OCI-LY7 (cell line): ENCODE results near the gene AP1B1. TPM values are rescaled to one million over a fixed set of nuclear protein-coding genes. Genes with fewer than 3 reads are reported as not detected.

ENCODE experiments used
- BruUV-seq: library from RNA; stranded (reverse); fragments of 400-500 nt; replicated peaks from 2 replicates; lab custom pipeline; 2021; lab: Mats Ljungman, UMichigan
- CTCF ChIA-PET: fragments of 300-600 bp; sonication (Branson Sonifier 250); formaldehyde crosslinking; loops from one replicate; lab custom pipeline; 2022; ENCODE audit warnings: antibody characterized with exemption; ENCODE audit not compliant: unreplicated experiment; lab: Charles Lee
- POLR2A ChIA-PET: fragments of 300-600 bp; sonication (Branson Sonifier 250); formaldehyde crosslinking; loops from one replicate; lab custom pipeline; 2022; ENCODE audit warnings: antibody characterized with exemption; lab: Charles Lee
- DNase-seq: peaks from one replicate; pipeline ENCODE4 v3.0.0-alpha.2; 2015; ENCODE audit warnings: low spot score
- H2AFZ ChIP-seq: fragments of 200-600 bp; sonication (generic), shearing (Covaris generic); 2 replicates; pipeline ENCODE4 v1.6.1; 2014; ENCODE audit warnings: mild to moderate bottlenecking, antibody characterized with exemption, low read length, moderate library complexity
- H3K27ac ChIP-seq: fragments of 200-600 bp; sonication (generic); 2 replicates; pipeline ENCODE4 v1.5.1; 2014; ENCODE audit warnings: mixed run types, low read depth, mild to moderate bottlenecking, moderate library complexity, low read length, inconsistent platforms; ENCODE audit not compliant: poor library complexity, severe bottlenecking
- H3K36me3 ChIP-seq: fragments of 200-600 bp; sonication (generic); 2 replicates; pipeline ENCODE4 v1.6.1; 2014; ENCODE audit warnings: mild to moderate bottlenecking, antibody characterized with exemption, low read length, moderate library complexity, mixed read lengths; ENCODE audit not compliant: insufficient read depth
- H3K4me1 ChIP-seq: fragments of 200-600 bp; sonication (generic); 2 replicates; pipeline ENCODE4 v1.5.1; 2014; ENCODE audit warnings: mild to moderate bottlenecking, low read length; ENCODE audit not compliant: insufficient read depth, poor library complexity, severe bottlenecking
- H3K4me2 ChIP-seq: fragments of 200-600 bp; sonication (generic); 2 replicates; pipeline ENCODE4 v1.6.1; 2014; ENCODE audit warnings: mild to moderate bottlenecking, low read length
- H3K4me3 ChIP-seq: fragments of 200-600 bp; sonication (generic); 2 replicates; pipeline ENCODE4 v1.5.1; 2014; ENCODE audit warnings: mild to moderate bottlenecking, low read depth, low read length; ENCODE audit not compliant: poor library complexity, severe bottlenecking
- H3K79me2 ChIP-seq: fragments of 200-600 bp; sonication (generic); 2 replicates; pipeline ENCODE4 v1.6.1; 2016; ENCODE audit warnings: low read depth, mild to moderate bottlenecking, low read length, moderate library complexity, mixed read lengths; ENCODE audit not compliant: insufficient read depth
- H3K9me2 ChIP-seq: fragments of 200-600 bp; sonication (generic); 2 replicates; pipeline ENCODE4 v1.6.1; 2016; ENCODE audit warnings: mild to moderate bottlenecking, low read length, mixed read lengths; ENCODE audit not compliant: insufficient read depth
- H3K9me3 ChIP-seq: fragments of 200-600 bp; sonication (generic); 2 replicates; pipeline ENCODE4 v1.6.1; 2014; ENCODE audit warnings: mild to moderate bottlenecking, mixed run types, low read length, mixed read lengths
- H4K20me1 ChIP-seq: fragments of 200-600 bp; sonication (generic); 2 replicates; pipeline ENCODE4 v1.6.1; 2014; ENCODE audit warnings: mild to moderate bottlenecking, antibody characterized with exemption, low read length, moderate library complexity, mixed read lengths; ENCODE audit not compliant: insufficient read depth
- CTCF ChIP-seq: fragments of 200-600 bp; sonication (generic); conservative IDR thresholded peaks from 2 replicates; pipeline ENCODE4 v1.5.1; 2014; ENCODE audit warnings: mild to moderate bottlenecking, antibody characterized with exemption, low read length, moderate library complexity, mixed read lengths
- EZH2phosphoT487 ChIP-seq: fragments of 200-600 bp; sonication (generic); IDR thresholded peaks from 2 replicates; pipeline ENCODE4 v1.6.1; 2018; ENCODE audit warnings: low read depth, borderline replicate concordance, mild to moderate bottlenecking, mixed run types, antibody characterized with exemption, low read length, moderate library complexity, mixed read lengths
- intact Hi-C: fragments of 100-400 bp; cut with micrococcal nuclease; formaldehyde crosslinking; loops from one replicate; pipeline ENCODE4 v1.10.0; 2022; ENCODE audit not compliant: unreplicated experiment
- total RNA-seq, 2 experiments: library from RNA; depleted of rRNA in 1 of 2; stranded (reverse); fragments of >200 nt in 1 of 2; shearing (Covaris generic) in 1 of 2; gene quantifications; 2 replicates each; pipeline ENCODE4 v1.2.3, GENCODE V29; 2014 to 2022

Gene AP1B1
- total RNA-seq, 2 experiments from 2014 or later, result 111 to 156 TPM

DNA sequence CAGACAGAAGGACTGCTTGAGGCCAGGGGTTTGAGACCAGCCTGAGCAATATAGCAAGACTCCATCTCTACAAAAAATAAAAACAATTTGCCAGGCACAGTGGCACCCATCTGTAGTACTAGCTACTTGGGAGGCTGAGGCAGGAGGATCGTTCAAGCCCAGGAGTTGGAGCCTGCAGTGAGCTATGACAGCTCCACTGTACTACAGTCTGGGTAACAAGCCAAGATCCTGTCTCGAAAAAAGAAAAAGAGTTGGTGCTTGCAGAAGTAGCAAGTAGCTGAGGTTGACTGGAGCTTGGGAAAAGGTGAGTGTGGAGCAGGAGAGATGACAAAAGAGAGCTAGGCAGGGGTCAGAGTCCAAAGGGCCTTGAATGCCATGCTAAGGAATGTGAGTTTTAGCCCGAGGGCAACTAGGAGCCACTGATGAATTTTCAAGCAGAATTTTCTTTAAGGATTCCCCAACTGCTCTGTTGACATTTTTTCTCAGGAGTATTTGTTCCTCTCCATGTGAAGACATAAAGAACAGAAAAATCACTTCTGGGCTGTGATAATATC, 3.1 kb downstream of the AP1B1 start:
- H3K36me3 ChIP-seq, result peaks cover 55% of the 10 kb centered on the region
- ChIA-PET CTCF (interaction anchor here (0.9 kb wide), 1 partner anchor 10 kb away, joined by 3 read pairs; no protein-coding TSS in a partner anchor), POLR2A (interaction anchor here (0.6 to 2.7 kb wide), 7 partner anchors 9 to 1162 kb away, joined by 3 to 19 read pairs (median 10); no protein-coding TSS in a partner anchor)
- intact Hi-C loops, result loop anchor here (1.0 to 10.0 kb wide), 2 partner anchors 15 to 1040 kb away; partner anchors contain the start of gene MTFP1
- H3K4me2 ChIP-seq, result peak overlapping the region; percentile 90
- no TSS peak for BruUV-seq
- H3K4me1 ChIP-seq, result peaks cover 73% of the 10 kb centered on the region
- peak overlapping the region; percentile 88 for H3K4me3 ChIP-seq
- TF ChIP-seq CTCF, result no peak
- no peak for TF ChIP-seq EZH2phosphoT487
- H3K27ac ChIP-seq, result peak overlapping the region; percentile 97
- H3K79me2 ChIP-seq, result peaks cover 76% of the 10 kb centered on the region
- H3K9me3 ChIP-seq, result no peaks in the 10 kb centered on the region
- H2AFZ ChIP-seq, result no peak overlapping the region
- peaks cover 43% of the 10 kb centered on the region for H4K20me1 ChIP-seq
- H3K9me2 ChIP-seq, result no peaks in the 10 kb centered on the region
- no peak for DNase-seq

DNA sequence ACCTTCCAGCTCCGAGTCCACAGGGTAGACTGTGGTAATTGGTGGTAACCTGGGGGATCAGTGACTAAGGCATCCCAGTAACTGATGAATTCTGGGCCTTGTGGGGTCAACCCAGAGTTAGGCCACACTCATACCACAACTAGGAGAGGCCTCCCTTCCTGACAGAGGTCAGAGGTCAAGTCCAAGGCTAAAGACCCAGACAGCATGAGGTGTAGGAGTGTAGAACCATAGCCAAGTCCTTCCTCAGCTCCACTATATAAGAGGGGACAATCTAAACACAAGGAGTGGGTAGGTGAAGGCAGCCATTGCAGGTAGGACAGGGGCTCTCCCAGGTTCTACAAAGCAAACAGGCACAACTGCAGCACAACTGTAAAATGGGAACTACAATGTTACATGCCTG, 4.6 kb downstream of the AP1B1 start:
- Histone ChIP-seq H3K27ac (no peak overlapping the region), H2AFZ (no peak overlapping the region), H3K9me2 (no peaks in the 10 kb centered on the region), H3K4me1 (peaks cover 67% of the 10 kb centered on the region), H3K4me3 (no peak overlapping the region), H3K4me2 (0 out of 2 replicates have a peak overlapping the region, but pooled peaks have one; percentile 0), H3K36me3 (peaks cover 70% of the 10 kb centered on the region), H3K79me2 (peaks cover 91% of the 10 kb centered on the region), H3K9me3 (no peaks in the 10 kb centered on the region), H4K20me1 (peaks cover 49% of the 10 kb centered on the region)
- ChIA-PET POLR2A (interaction anchor here (0.8 kb wide), 1 partner anchor 20 kb away, joined by 4 read pairs; no protein-coding TSS in a partner anchor), CTCF (no interaction called here)
- DNase-seq, result no peak
- intact Hi-C loops, result loop anchor here (10.0 kb wide), 1 partner anchor 1041 kb away; the partner anchor contains the start of gene MTFP1
- no peak for TF ChIP-seq EZH2phosphoT487
- TF ChIP-seq CTCF, result no peak
- no TSS peak for BruUV-seq
